Neural progenitor cell (in vitro differentiated cells): ENCODE measurements around the gene KRT7. TPM values are rescaled to one million over a fixed set of nuclear protein-coding genes. Genes with fewer than 3 reads are reported as not detected.
A peak's percentile ranks its signal among the peaks of the same experiment; 100 is the strongest.

Source experiments
- DNase-seq: peaks from one replicate; pipeline ENCODE4 v3.0.0-alpha.2; 2016; ENCODE audit warnings: low spot score
- H2AFZ ChIP-seq: fragments of 200-600 bp; sonication (generic); replicated peaks from 2 replicates; pipeline ENCODE4 v1.6.1; 2016; ENCODE audit warnings: antibody characterized with exemption
- H3F3A ChIP-seq: fragments of 200-600 bp; sonication (generic); 2 replicates; pipeline ENCODE4 v1.6.1; 2016; ENCODE audit warnings: antibody characterized with exemption, low read depth
- H3K27ac ChIP-seq: fragments of 200-600 bp; sonication (generic); 2 replicates; pipeline ENCODE4 v1.5.1; 2016; ENCODE audit warnings: mild to moderate bottlenecking
- H3K27me3 ChIP-seq: fragments of 200-600 bp; sonication (generic); 2 replicates; pipeline ENCODE4 v1.6.1; 2016; ENCODE audit warnings: mild to moderate bottlenecking, moderate library complexity
- H3K36me3 ChIP-seq: fragments of 200-600 bp; sonication (generic); 2 replicates; pipeline ENCODE4 v1.5.1; 2016
- H3K4me1 ChIP-seq: fragments of 200-600 bp; sonication (generic); 2 replicates; pipeline ENCODE4 v1.6.1; 2016; ENCODE audit warnings: mixed run types
- H3K4me2 ChIP-seq: fragments of 200-600 bp; sonication (generic); 2 replicates; pipeline ENCODE4 v1.6.1; 2016
- H3K4me3 ChIP-seq: fragments of 200-600 bp; sonication (generic); 2 replicates; pipeline ENCODE4 v1.5.1; 2016
- H3K79me2 ChIP-seq: fragments of 200-600 bp; sonication (generic); 2 replicates; pipeline ENCODE4 v1.6.1; 2016; ENCODE audit warnings: low read depth
- H3K9ac ChIP-seq: fragments of 200-600 bp; sonication (generic); 2 replicates; pipeline ENCODE4 v1.6.1; 2016
- H3K9me3 ChIP-seq: fragments of 200-600 bp; sonication (generic); 2 replicates; pipeline ENCODE4 v1.5.1; 2016; ENCODE audit warnings: low read depth
- H4K20me1 ChIP-seq: fragments of 200-600 bp; sonication (generic); 2 replicates; pipeline ENCODE4 v1.6.1; 2016; ENCODE audit warnings: low read depth
- H3K27ac Mint-ChIP-seq: 3 replicates; pipeline ENCODE4 v1.8.0; 2021; ENCODE audit warnings: mixed read lengths
- H3K27me3 Mint-ChIP-seq: 2 replicates; pipeline ENCODE4 v1.8.0; 2022; ENCODE audit warnings: low read depth, mild to moderate bottlenecking, inconsistent platforms, moderate library complexity, mixed read lengths; ENCODE audit not compliant: insufficient read depth
- H3K36me3 Mint-ChIP-seq: 3 replicates; pipeline ENCODE4 v1.8.0; 2021; ENCODE audit warnings: mixed read lengths
- H3K4me1 Mint-ChIP-seq: 3 replicates; pipeline ENCODE4 v1.8.0; 2021; ENCODE audit warnings: mixed read lengths
- H3K4me3 Mint-ChIP-seq: 3 replicates; pipeline ENCODE4 v1.8.0; 2021; ENCODE audit warnings: mild to moderate bottlenecking, moderate library complexity, mixed read lengths
- H3K9me3 Mint-ChIP-seq: 3 replicates; pipeline ENCODE4 v1.8.0; 2020; ENCODE audit warnings: mixed read lengths
- CTCF ChIP-seq: fragments of 200-600 bp; sonication (generic); IDR thresholded peaks from 2 replicates; pipeline ENCODE4 v1.5.1; 2017; ENCODE audit warnings: antibody characterized with exemption, mild to moderate bottlenecking
- EZH2 ChIP-seq: fragments of 200-600 bp; sonication (generic); IDR thresholded peaks from 2 replicates; pipeline ENCODE4 v1.6.1; 2017; ENCODE audit warnings: antibody characterized with exemption, mild to moderate bottlenecking, moderate library complexity
- EZH2phosphoT487 ChIP-seq: fragments of 200-600 bp; sonication (generic); IDR thresholded peaks from 2 replicates; pipeline ENCODE4 v1.6.1; 2017; ENCODE audit warnings: antibody characterized with exemption
- total RNA-seq: library from RNA; depleted of rRNA; stranded (reverse); fragments of >200 nt; gene quantifications from 2 replicates; pipeline ENCODE4 v1.2.3, GENCODE V29; 2015; ENCODE audit warnings: low replicate concordance

The KRT7 gene
- 3.2 TPM in 1 of 2 replicates, not detected in the other for total RNA-seq

GRCh38 chr12:52232674-52233461 is at the start of gene KRT7:
KRT7 (plus strand) TSS chr12:52233243; CDS start chr12:52233297, 54 bp downstream.
- Histone ChIP-seq H3K4me2 (peak within 1 kb of the TSS; percentile 95), H3K9me3 (no peaks in the 10 kb centered on the region), H3K79me2 (no peaks in the 10 kb centered on the region), H3K4me1 (peaks cover 12% of the 10 kb centered on the region), H3K4me3 (peak within 1 kb of the TSS; percentile 54), H3K9ac (no peak within 1 kb of the TSS), H3K27ac (no peak within 1 kb of the TSS), H3F3A (peaks cover 6% of the 10 kb centered on the region), H2AFZ (peak within 1 kb of the TSS; percentile 90), H3K27me3 (peaks cover 56% of the 10 kb centered on the region), H4K20me1 (no peaks in the 10 kb centered on the region), H3K36me3 (no peaks in the 10 kb centered on the region)
- Mint-ChIP-seq H3K4me3 (peak within 1 kb of the TSS; percentile 74), H3K27me3 (peaks cover 28% of the 10 kb centered on the region), H3K36me3 (no peaks in the 10 kb centered on the region), H3K4me1 (peaks cover 32% of the 10 kb centered on the region), H3K9me3 (no peaks in the 10 kb centered on the region), H3K27ac (no peak within 1 kb of the TSS)
- DNase-seq = peak; percentile 63
- TF ChIP-seq CTCF = no peak
- TF ChIP-seq EZH2 = peak; percentile 93
- TF ChIP-seq EZH2phosphoT487 = peak; percentile 76

GRCh38 chr12:52183544-52183910 is 49.5 kb upstream of the KRT7 start:
- Histone ChIP-seq H2AFZ (peak overlapping the region; percentile 69), H3K4me3 (no peak overlapping the region), H3K4me2 (peak overlapping the region; percentile 35), H4K20me1 (no peaks in the 10 kb centered on the region), H3K27ac (no peak overlapping the region), H3K9me3 (no peaks in the 10 kb centered on the region), H3K4me1 (peaks cover 28% of the 10 kb centered on the region), H3F3A (peaks cover 8% of the 10 kb centered on the region), H3K36me3 (no peaks in the 10 kb centered on the region), H3K9ac (no peak overlapping the region), H3K79me2 (no peaks in the 10 kb centered on the region), H3K27me3 (no peaks in the 10 kb centered on the region)
- Mint-ChIP-seq H3K4me3 (no peak overlapping the region), H3K4me1 (peaks cover 34% of the 10 kb centered on the region), H3K9me3 (no peaks in the 10 kb centered on the region), H3K27ac (peak overlapping the region; percentile 76), H3K27me3 (peaks cover 5% of the 10 kb centered on the region), H3K36me3 (no peaks in the 10 kb centered on the region)
- DNase-seq = no peak
- no peak for TF ChIP-seq EZH2
- TF ChIP-seq CTCF = no peak
- no peak for TF ChIP-seq EZH2phosphoT487

GRCh38 chr12:52183971-52184370 is 49.1 kb upstream of the KRT7 start:
- TF ChIP-seq EZH2 = no peak
- TF ChIP-seq CTCF = no peak
- Histone ChIP-seq H4K20me1 (no peaks in the 10 kb centered on the region), H3K27ac (no peak overlapping the region), H3K27me3 (no peaks in the 10 kb centered on the region), H3F3A (peaks cover 8% of the 10 kb centered on the region), H3K4me2 (no peak overlapping the region), H3K4me3 (no peak overlapping the region), H3K4me1 (peaks cover 28% of the 10 kb centered on the region), H3K79me2 (no peaks in the 10 kb centered on the region), H2AFZ (no peak overlapping the region), H3K9ac (no peak overlapping the region), H3K9me3 (no peaks in the 10 kb centered on the region), H3K36me3 (no peaks in the 10 kb centered on the region)
- H3K27me3 Mint-ChIP-seq = peaks cover 4% of the 10 kb centered on the region
- H3K9me3 Mint-ChIP-seq = no peaks in the 10 kb centered on the region
- no peak overlapping the region for H3K4me3 Mint-ChIP-seq
- peaks cover 34% of the 10 kb centered on the region for H3K4me1 Mint-ChIP-seq
- H3K27ac Mint-ChIP-seq = no peak overlapping the region
- DNase-seq = no peak
- no peaks in the 10 kb centered on the region for H3K36me3 Mint-ChIP-seq
